AG04449 (cell line): ENCODE results near the gene RNF125.

Source experiments
- CTCF ChIA-PET: fragments of 350-600 bp; formaldehyde crosslinking; extraction: SDS; loops from one replicate; lab custom pipeline; 2021; ENCODE audit warnings: antibody characterized with exemption; lab: Yijun Ruan, JAX
- POLR2A ChIA-PET: fragments of 400-600, 350-600 bp; formaldehyde crosslinking; extraction: SDS; loops from one replicate; lab custom pipeline; 2020; ENCODE audit warnings: antibody characterized with exemption, inconsistent platforms; lab: Yijun Ruan, JAX
- DNase-seq: peaks from one replicate; pipeline ENCODE4 v3.0.0-alpha.2; 2010; ENCODE audit warnings: low read depth, low spot score
- H3K4me3 ChIP-seq: 2 replicates; pipeline ENCODE4 v1.5.1; 2011; ENCODE audit warnings: low read depth, mild to moderate bottlenecking, control low read depth, low read length
- CTCF ChIP-seq: IDR thresholded peaks from one replicate; pipeline ENCODE4 v1.5.1; 2011; ENCODE audit warnings: mild to moderate bottlenecking, moderate library complexity, low read length, control low read depth, inconsistent platforms; ENCODE audit not compliant: insufficient read depth; ENCODE audit errors: missing control alignments

Gene RNF125

GRCh38 chr18:32021756-32022564 is 3.3 kb downstream of the RNF125 start:
- TF ChIP-seq CTCF: no peak
- POLR2A ChIA-PET: no interaction called here
- no peak for DNase-seq
- no peak overlapping the region for H3K4me3 ChIP-seq
- CTCF ChIA-PET: interaction anchor here (0.6 kb wide), 1 partner anchor 9 kb away, joined by 4 read pairs; no protein-coding TSS in a partner anchor

GRCh38 chr18:32025744-32026143 is 7.1 kb downstream of the RNF125 start:
- H3K4me3 ChIP-seq: no peak overlapping the region
- CTCF ChIA-PET: no interaction called here
- POLR2A ChIA-PET: no interaction called here
- no peak for DNase-seq
- TF ChIP-seq CTCF: no peak

- CTCF ChIA-PET: no interaction called here
- no peak overlapping the region for H3K4me3 ChIP-seq
- no peak for TF ChIP-seq CTCF
- POLR2A ChIA-PET: no interaction called here
- no peak for DNase-seq
Observed at GRCh38 chr18:32026491-32027086, 8.0 kb downstream of the RNF125 start.

GRCh38 chr18:32029558-32029957 is 10.9 kb downstream of the RNF125 start:
- no peak overlapping the region for H3K4me3 ChIP-seq
- no peak for DNase-seq
- CTCF ChIA-PET: no interaction called here
- TF ChIP-seq CTCF: no peak
- POLR2A ChIA-PET: no interaction called here

- TF ChIP-seq CTCF: no peak
- DNase-seq: no peak
- POLR2A ChIA-PET: no interaction called here
- CTCF ChIA-PET: no interaction called here
- H3K4me3 ChIP-seq: no peak overlapping the region
Observed at GRCh38 chr18:32032609-32033008, 14.0 kb downstream of the RNF125 start.

- CTCF ChIA-PET: no interaction called here
- no peak overlapping the region for H3K4me3 ChIP-seq
- TF ChIP-seq CTCF: no peak
- no peak for DNase-seq
- POLR2A ChIA-PET: no interaction called here
Observed at GRCh38 chr18:32036506-32037180, 18.0 kb downstream of the RNF125 start.
